GM19463 (cell line): ENCODE data around the gene SLC44A1.

Experiments
- ATAC-seq: cut with Tn5 transposase; IDR thresholded peaks from one replicate; pipeline ENCODE4 v1.9.1; 2021; ENCODE audit warnings: mild to moderate bottlenecking, moderate library complexity; ENCODE audit not compliant: unreplicated experiment

Gene SLC44A1

DNA sequence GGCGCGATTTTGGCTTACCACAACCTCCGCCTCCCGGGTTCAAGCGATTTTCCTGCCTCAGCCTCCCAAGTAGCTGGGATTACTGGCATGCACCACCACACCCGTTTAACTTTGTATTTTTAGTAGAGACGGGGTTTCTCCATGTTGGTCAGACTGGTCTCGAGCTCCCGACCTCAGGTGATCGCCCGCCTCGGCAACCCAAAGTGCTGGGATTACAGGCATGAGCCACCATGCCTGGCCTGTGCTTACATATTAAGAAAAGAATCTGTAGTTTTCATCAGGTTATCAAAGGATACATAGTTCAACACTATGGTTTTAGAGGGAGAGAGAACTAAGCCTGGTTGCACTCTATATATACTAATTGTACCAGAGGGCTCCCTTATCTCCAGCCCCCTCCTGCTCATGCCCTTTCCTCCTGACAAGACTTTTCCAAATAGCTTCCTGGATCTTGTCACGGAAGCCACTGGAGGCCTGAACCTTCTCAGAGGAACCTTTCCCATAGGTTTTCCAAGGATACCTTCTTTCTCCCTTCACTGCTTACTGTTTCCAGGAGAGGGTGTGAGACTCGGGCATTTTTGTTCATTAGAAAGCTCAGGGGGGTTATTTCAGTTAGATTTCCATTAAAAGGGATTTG is 53.1 kb downstream of the SLC44A1 start:
- no peak for ATAC-seq

DNA sequence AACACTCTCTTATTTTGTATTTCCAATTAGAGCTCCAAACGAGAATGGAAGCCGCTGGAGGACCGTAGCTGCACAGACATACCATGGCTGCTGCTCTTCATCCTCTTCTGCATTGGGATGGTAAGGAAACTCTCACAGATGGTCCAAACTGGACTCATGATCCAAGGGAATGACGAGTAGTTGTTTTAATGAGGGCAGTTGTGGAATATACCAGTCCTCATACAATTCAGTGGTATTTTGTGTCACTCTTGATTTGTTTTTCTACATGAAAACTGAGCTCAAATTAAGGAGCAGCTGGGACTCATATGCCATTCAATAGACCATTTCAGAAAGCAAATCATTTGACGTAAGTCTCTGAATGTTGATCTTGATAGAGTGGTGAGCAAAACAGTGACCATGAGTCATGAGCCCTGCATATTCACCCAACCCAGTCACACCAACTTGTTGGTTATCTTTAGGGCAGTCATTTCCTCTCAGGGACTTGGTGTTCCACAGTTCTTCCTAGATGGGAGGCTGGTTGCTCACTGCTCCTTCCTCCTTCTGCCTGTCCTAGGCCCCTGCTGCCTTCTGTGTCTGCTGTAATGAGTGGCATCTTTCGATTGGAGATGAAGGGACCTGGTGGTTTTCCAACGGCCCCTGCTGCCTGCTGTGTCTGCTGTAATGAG is 54.9 kb downstream of the SLC44A1 start:
- no peak for ATAC-seq

DNA sequence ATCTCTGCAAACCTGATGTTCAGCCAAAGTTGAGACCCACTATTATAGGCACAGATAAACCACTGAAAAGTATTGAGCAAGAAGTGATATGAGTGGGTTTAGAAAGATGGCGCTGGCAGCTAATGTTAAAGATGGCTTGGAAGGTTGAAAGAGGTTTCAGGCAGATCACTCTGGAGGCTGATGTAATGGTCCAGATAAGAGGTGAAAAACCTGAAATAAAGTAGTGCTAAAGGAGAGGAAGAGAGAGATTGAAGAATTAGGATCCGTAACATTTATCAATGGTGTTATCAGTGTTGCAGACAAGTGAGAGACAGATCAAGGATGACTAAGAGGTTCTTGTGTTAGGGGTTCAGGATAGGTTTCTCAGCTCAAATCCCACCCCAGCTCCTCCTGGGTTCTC is 58.3 kb downstream of the SLC44A1 start:
- no peak for ATAC-seq

DNA sequence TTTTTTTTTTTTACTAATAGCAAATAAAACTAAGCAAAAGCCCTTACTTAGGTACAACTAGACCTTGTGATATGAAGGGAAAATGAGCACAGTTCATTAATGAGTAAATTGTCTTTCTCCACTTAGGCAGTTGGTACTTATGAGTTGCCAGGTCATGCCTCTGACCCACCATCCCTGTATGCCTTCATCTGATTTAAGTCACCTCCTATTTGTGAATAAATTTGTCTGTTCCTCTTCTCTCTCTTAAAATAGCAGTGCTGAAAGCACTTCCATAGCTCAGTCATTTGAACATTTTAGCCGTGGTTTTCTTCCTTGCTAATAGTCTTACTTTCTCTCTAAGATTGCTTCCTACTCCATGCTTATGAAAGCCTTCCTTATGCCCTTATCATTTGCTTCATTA is 61.4 kb downstream of the SLC44A1 start:
- ATAC-seq: no peak

DNA sequence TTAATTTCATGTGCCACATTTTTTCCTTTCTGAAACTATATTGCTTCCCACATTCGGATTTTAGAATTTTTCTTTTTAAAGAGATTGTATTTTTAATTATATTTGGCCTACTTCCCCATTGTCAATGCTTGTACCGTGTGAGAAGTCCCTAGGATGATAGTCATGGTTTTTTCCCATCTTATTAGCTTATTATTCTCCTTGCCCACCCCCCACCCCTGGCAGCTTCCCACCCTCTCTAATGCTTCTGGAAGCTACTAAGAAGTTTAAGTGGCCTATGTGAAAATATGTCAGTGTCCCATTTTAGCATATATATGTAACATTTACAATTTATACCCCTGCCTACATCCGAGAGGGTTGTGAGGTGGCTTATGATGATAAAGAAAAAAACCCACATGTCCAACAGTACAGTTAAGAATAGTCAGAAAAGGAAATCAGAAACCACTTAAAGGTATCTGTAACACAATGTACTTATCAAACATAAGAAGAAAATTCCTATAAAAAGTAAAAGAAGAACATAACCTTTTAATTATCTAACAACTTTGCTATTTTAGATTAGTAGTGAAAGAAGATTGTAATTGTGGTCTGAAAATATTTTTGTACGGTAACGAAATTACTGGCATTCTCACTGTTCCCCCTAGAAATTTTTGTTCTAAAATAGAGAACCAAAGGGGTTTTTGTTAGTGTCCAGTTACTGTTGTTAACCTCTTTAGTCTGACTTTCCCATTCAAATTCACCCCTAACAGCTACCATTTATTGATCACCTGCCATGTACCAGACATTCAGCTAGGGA is 62.1 kb downstream of the SLC44A1 start:
- ATAC-seq: no peak

DNA sequence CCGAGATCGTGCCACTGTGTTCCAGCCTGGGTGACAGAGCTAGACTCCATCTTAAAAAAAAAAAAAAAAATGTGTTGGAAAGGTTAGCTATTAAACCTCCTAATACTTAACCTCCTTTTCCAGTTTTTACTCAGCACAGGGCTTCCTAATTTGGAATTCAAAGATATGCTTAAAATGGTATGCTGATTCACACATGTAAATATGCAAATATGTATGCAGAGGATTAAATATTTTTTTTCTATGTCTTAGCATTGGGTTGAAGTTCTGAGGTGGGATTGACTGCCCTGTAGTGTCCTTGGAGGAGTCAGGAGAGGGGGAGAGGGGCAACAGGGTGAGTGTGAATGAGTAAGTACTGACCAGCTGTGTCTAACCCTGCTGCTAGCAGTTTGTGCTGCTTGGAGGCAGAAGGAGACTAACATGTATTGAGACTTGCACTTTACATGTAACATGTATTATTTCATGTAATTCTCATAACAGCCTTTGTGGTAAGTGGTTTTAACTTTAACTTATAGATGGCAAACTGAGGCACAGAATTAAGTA is 63.2 kb downstream of the SLC44A1 start:
- no peak for ATAC-seq

DNA sequence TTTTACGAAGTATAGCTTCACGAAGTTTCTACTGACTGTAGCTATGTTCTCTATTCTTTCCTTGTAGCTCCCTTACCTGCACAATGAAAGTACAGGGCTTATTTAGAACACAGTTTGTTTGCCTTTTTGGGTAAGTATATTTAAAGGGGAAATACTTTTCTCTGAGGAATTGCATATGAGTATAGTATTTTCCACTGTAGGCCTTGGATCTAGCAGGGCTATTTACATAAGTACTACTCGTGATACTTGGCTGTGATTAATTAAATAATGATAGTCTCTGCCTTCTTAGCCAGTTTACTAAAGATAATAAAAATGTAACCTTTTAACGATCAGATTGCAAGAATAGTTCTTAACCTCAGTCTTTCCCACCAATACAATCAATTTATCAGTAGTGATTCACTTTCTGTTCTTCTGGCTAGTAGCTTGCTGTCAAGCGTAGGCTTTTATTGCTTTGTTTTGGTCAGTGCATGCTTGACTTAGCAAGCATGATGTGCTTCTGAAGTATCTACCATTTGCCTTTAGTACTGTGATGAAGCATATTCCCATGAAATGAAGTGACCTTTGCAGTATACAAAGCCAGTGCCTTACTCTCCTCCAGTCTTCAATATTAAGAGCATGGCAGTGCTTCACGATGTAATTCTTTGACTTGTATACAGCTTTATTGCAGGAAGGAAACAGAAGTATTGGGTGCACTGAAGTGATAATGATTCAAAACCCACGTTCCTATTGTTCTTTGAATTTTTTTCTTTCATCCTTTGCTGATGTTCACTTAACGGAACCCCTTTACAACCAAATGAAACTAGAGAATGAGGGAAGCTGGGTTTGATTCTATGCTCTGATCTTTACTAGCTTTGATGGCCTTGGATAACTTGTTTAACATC is 64.2 kb downstream of the SLC44A1 start:
- no peak for ATAC-seq

DNA sequence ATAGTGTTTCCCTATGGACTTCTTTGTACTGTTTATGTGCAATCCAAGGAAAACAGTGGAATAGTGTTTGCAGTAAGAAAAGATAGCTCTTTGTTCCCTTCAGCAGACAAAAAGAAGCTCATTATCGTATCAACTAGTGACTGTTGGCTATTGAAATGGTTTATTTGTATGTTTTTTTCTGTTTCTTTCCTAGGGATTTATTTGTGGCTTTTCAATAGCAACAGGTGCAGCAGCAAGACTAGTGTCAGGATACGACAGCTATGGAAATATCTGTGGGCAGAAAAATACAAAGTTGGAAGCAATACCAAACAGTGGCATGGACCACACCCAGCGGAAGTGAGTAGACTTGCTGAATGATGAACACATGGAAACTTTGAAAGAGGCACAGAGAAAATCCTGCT is 65.1 kb downstream of the SLC44A1 start:
- ATAC-seq: no peak

DNA sequence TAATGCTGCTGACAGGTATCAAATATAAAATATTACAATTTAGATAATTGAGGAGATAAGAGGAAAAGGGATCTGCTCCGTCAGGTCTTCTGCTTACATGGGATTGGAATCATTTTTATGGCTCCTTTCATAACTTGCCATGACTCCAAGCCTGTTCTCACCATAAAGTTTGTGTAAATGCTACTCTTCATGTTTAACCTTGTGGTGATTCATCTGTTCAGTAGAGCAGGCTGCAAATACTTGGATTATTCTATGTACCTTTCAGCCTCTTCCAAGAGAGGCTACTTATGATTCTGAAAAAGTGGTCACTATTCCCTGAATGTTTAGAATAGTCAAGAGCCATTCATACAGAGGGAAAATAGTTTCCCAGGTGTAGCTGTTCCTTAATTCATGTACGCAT is 66.9 kb downstream of the SLC44A1 start:
- no peak for ATAC-seq

DNA sequence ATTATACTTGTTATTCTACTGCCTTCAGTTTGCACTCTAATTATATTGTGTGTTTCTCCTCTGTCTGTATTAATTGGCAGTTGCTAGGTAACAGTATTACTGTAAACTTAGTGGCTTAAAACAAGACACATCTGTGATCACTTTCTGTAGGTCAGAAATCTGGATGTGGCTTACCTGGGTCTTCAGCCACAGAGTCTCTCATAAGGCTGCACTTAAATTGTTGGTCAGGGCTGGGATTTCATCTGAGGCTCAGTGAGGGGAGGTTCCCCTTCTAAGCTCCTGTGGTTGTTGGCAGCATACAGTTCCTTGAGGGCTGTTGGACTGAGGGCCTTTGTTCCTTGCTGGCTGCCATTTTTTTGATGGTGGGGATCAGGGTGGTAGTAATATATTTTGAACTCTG is 68.8 kb downstream of the SLC44A1 start:
- ATAC-seq: no peak

DNA sequence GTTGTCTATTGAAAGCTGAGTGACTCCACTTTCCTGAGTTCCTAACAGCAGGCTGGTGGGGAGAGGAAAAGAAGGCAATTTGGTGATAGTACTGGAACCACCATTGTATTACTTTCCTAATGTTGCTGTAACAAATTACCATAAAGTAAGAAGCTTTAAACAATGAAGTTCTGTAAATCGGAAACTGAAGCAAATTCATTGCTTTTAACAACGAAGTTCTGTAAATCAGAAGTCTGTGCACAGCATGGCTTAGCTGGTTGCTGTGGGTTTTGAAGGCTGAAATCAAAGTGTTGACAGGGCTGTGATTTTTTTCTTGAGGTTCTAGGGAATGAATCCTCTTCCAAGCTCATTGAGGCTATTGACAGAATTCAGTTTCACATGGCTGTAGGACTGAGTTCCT is 72.3 kb downstream of the SLC44A1 start:
- no peak for ATAC-seq

DNA sequence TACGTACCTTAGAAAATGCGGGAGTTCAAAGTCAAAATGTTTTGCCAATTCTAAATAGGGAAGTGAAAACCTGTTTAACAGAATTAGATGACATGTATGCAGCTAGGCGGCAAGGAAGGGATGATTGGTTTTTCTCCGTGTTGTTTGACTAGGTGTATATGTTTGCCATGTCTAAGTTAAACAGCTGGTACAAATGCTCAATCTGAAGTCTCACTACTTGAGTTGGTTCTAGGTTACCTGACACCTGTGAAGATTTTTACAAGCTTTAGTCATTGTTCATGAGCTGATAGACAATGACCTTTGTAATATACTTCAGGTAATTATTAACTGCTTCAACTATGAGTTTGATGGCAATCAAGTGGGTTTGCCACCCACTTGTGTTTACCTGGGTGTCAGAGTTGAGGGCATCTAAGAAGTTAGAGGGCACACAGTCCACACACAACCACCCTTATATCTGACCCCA is 74.3 kb downstream of the SLC44A1 start:
- ATAC-seq: peak; percentile 83

DNA sequence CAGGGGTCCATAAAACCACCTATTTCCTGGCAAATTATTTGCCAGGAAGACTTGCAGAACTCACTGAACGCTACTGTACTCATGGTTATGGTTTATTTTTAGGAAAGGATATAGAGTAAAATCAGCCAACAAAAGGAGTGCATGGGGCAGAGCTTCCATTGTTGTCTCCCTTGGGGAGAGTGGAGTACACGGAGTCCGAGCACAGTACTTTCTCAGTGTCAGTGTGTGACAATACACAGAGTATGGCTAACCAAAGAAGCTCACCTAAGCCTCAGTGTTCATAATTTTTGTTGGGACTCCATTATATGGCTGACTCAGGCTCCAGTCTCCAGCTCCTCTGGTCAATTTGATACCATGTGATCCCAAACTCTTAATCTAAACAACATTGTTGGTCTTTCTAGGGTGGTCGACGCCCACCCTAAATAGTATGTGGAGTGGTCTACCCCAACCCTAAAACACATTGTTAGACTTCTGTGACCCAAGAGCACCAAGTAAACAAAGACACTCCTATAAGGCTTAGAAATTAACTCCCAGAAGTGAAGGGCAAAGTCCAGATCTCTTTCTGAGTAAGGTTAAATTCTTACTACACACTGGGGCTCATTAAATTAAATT is 74.9 kb downstream of the SLC44A1 start:
- peak; percentile 5 for ATAC-seq

DNA sequence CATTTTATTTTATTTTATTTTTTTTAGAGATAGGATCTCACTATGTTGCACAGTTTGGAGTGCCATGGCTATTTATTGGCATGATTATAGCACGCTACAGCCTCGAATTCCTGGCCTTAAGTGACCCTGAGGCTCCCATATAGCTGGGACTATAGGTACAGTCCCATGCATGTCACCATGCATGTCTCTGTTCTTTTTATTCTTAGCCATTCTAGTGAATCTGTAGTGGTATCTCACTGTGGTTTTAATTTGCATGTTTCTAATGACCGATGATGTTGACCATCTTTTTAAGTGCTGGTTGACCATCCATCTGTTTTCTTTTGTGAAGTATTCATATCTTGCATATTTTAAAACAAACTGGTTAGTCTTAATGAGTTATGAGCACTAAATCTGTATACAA is 76.1 kb downstream of the SLC44A1 start:
- peak; percentile 51 for ATAC-seq

DNA sequence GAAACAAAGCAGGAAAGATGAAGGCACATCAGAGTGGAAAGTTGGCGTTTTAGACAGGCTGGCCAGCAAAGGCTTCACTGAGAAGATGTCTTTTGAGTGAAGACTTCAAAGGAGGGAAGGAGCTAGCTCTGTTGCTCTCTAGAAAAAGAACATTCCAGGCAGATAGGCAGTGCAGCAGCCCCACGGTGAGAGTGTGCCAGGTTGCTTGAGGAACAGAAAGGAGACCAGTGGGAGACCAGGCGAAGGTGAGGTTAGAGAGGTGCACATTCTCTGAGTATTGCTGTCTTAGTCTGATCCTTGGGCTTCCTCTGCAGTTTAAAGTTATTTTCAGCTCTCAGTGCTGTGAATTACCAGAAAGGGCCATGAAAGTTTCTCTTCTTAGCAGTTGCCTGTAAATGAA is 83.8 kb downstream of the SLC44A1 start:
- ATAC-seq: no peak

DNA sequence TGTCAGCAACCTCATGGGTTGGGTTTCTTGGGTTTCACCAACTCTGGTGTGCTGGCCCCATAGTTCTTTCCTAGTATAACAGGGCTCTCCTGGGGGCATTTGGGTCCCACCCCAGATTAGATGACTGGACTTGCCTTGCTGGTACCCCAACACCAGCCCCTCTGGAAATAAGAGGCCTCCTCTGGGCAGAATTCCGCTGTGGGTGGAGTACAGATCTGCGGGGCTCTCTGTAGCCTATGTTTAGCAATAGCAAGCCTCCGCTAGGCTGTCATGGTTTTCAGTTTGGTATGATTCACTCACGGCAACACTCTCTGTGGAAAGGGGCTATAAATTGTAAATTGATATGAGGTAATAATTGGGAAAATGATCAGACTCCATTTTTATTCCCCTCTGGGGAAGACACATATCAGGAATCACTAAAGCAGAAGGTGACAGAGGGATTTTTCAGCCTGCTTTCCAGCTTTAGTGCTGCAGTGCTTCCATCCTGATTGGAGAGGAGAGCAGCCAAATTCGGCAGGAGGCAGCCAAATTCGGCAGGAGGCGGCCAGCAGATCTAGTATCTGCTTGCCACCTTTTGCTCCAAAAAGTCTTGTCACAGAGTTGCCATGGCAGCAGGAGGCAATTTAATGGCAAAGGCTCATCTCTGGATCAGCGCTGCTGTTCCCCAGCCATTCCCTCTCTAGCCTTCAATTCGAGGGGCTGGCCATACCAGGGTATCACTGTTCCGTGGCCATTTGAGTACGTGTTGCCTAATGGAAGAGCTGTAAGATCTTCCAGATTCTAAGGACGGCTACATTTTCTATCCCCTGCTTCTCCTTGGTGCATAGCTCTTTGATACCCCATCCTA is 84.6 kb downstream of the SLC44A1 start:
- ATAC-seq: no peak

DNA sequence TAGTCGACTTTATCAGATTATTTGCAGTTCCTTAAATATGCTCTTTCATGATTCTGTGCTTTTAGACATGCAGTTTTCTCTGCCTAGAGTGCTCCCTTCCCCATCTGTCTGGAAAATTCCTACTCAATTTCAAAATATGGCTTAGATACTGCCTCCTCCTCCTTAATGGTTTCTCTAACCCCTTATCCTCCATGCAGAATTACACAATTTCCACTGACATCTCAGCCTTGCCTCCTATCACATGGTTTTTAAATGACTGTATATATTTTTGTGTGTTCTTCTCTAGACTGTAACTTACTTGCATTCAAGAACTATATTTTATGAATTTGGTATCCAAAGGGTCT is 85.2 kb downstream of the SLC44A1 start:
- ATAC-seq: no peak

DNA sequence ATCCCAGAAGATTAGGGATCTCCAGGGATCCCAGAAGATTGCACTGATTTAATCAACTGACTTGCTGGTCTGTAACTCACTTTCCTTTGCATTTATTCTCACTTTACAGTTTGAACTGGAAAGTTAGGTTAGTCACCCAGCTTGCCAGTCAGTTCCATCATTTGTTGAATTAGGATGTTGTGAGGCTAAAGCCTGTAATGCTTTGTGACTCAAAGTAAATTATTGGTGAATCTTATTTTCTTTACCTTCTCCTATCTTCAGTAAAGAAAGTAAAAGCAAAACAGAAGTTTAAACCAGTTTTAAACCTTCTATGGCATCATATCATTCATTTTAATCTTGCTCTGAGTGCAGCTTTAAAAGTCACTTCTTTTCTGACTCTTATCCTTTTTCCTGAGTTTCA is 85.8 kb downstream of the SLC44A1 start:
- ATAC-seq: no peak

DNA sequence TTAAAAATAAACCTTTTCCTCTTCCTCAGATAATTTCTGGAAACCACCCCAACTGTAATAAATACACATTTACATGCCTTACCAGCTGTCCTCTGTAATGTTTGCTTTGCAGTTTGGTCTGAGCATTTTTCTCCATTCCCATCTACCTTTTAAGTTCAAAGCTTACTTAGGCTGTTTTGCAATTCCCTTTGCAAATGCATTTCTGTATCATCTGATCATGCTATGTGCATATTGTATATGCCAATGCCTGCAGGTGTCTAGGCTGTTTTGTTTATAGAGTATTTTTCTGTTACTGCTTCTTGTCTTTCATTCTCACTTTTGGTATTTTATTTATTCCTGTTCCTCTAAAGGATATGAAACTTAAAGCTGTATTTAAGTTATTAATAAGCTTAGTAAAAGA is 86.3 kb downstream of the SLC44A1 start:
- ATAC-seq: peak; percentile 50

DNA sequence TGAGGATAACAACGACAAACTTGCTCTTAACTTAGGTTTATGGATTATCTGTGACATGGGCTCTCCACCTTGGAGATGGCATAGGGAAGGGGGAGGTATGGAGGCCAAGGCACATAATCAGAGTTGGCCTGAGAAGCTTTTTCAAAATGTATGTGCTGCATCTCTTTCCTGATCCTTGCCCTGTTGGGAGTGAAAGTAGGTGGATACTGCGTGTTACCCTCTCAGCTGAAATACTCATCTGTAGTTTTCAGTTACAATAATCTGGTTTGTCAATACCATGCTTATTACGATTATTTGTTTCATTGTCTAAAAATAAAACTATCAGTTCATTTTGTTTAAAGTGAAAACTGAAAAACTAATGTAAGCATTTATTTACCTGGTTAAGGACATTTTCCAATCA is 86.7 kb downstream of the SLC44A1 start:
- peak; percentile 39 for ATAC-seq
